Effector CD4-positive, alpha-beta T cell (primary cell): ENCODE data around the gene PRDM12.
A peak's percentile ranks its signal among the peaks of the same experiment; 100 is the strongest.

ENCODE experiments used
- DNase-seq: peaks from one replicate; pipeline ENCODE4 v3.0.0-alpha.2; 2020

Gene PRDM12

GRCh38 chr9:130693101-130693425 lies 28.7 kb downstream of the PRDM12 start:
- no peak for DNase-seq

GRCh38 chr9:130693426-130694191 lies 29.2 kb downstream of the PRDM12 start, which contains the start of gene EXOSC2:
TSS of gene EXOSC2 (plus strand) at chr9:130693780. CDS start at chr9:130693792, 12 bp downstream.
- peak; percentile 97 for DNase-seq

GRCh38 chr9:130694205-130694604 lies 29.8 kb downstream of the PRDM12 start:
- no peak for DNase-seq

- DNase-seq = no peak
These were observed 31.8 kb downstream of the PRDM12 start for GRCh38 chr9:130696139-130696650.

- no peak for DNase-seq
These were observed 32.6 kb downstream of the PRDM12 start for GRCh38 chr9:130696996-130697395.

GRCh38 chr9:130698514-130698913 lies 34.1 kb downstream of the PRDM12 start:
- no peak for DNase-seq

- DNase-seq = no peak
These were observed 34.7 kb downstream of the PRDM12 start for GRCh38 chr9:130699047-130699446.

- peak; percentile 66 for DNase-seq
These were observed 36.9 kb downstream of the PRDM12 start for GRCh38 chr9:130701059-130702022.

- no peak for DNase-seq
These were observed 39.1 kb downstream of the PRDM12 start for GRCh38 chr9:130703501-130703900.

- DNase-seq = peak; percentile 76
These were observed 43.0 kb downstream of the PRDM12 start for GRCh38 chr9:130707225-130707976.

GRCh38 chr9:130710822-130711352 lies 46.5 kb downstream of the PRDM12 start:
- DNase-seq = no peak

GRCh38 chr9:130711469-130711868 lies 47.1 kb downstream of the PRDM12 start:
- no peak for DNase-seq

- peak; percentile 95 for DNase-seq
These were observed 48.3 kb downstream of the PRDM12 start for GRCh38 chr9:130712564-130713285.

GRCh38 chr9:130713286-130713960 lies 49.0 kb downstream of the PRDM12 start:
- DNase-seq = no peak

- no peak for DNase-seq
These were observed 50.3 kb downstream of the PRDM12 start for GRCh38 chr9:130714586-130715110.

GRCh38 chr9:130715270-130715669 lies 50.9 kb downstream of the PRDM12 start:
- no peak for DNase-seq

GRCh38 chr9:130718562-130718961 lies 54.2 kb downstream of the PRDM12 start:
- no peak for DNase-seq

GRCh38 chr9:130720762-130721161 lies 56.4 kb downstream of the PRDM12 start:
- no peak for DNase-seq

GRCh38 chr9:130728721-130729120 lies 64.3 kb downstream of the PRDM12 start:
- DNase-seq = no peak

GRCh38 chr9:130729145-130729544 lies 64.8 kb downstream of the PRDM12 start:
- no peak for DNase-seq

- no peak for DNase-seq
These were observed 67.0 kb downstream of the PRDM12 start for GRCh38 chr9:130731355-130731754.
